ENCODE data around the gene AOAH. TPM values are rescaled to one million over a fixed set of nuclear protein-coding genes. Genes with fewer than 3 reads are reported as not detected.
A peak's percentile ranks its signal among the peaks of the same experiment; 100 is the strongest.
"Not testable (repeated sequence)": the region's sequence is repeated elsewhere in the genome, so short reads cannot be mapped to it uniquely, and the experiment has no call there.

The AOAH gene
- total RNA-seq, 1 donor from 2014 or later = 14.0 TPM

DNA sequence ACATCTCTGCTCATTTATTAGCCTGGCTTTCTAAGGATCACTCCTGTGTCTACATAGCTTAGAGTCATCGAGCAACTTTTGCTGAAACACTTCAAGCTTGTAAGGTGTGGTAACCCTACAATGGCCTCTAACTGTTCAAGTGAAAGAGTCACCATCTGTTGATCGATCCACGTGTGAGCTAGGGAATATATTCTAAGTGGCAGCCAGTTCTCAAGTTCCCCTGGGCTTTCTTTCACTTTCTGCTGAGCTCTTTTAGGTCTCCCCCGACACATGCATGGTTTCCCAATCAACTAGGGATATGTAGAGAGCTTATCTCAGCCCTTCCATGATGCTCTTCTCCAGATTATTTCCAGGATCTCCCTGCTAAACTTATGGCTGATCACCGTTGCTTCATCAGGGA, 15.5 kb downstream of the AOAH start:
- peaks cover 42% of the 10 kb centered on the region for H3K9me3 Mint-ChIP-seq
- no peak for DNase-seq (ENCODE audit: low spot score)
- H3K4me3 Mint-ChIP-seq = peak overlapping the region; percentile 15
- H3K27ac Mint-ChIP-seq = peak overlapping the region; percentile 37
- H3K4me1 Mint-ChIP-seq (ENCODE audit: low read depth) = peaks cover 60% of the 10 kb centered on the region
- H3K36me3 Mint-ChIP-seq (ENCODE audit: low read depth) = peaks cover 46% of the 10 kb centered on the region
- no peaks in the 10 kb centered on the region for H3K27me3 Mint-ChIP-seq (ENCODE audit: insufficient read depth)
- intact Hi-C loops (cut with micrococcal nuclease) = no loop called here

DNA sequence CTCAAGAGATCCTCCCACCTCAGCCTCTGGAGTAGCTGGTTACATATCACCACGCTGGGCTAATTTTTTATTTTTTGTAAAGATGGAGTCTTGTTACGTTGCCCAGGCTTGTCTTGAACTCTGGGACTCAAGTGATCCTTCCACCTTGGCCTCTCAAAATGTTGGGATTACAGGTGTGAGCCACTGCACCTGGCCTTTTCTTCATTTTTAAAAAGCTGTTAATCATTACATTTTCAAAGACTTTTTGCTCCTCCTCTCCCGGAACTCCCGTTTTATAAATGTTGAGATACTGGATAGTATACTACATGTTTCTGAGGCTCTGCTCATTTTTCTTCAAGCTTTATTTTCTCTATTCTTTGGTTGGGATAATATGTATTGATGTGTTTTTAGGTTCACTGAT, 16.4 kb downstream of the AOAH start:
- peaks cover 41% of the 10 kb centered on the region for H3K9me3 Mint-ChIP-seq

DNA sequence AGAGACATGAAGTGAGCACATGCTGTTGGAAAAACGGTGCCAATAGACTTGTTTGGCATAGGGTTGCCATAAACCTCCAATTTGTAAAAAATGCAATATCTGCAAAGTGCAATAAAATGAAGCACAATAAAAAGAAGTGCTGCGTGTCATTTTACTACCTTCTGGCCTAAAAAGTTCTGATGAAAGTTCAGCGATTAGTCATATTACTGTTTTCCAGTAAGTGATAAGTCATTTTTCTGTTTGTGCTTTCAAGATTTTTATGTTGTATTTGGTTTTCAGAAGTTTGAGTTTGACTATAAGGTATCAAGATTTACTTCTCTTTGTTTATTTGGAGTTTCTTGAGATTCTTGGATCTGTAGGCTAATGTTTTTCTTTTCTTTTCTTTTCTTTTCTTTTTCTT, 16.8 kb downstream of the AOAH start:
- Mint-ChIP-seq H3K27me3 (ENCODE audit: insufficient read depth) (no peaks in the 10 kb centered on the region), H3K4me3 (no peak overlapping the region), H3K36me3 (ENCODE audit: low read depth) (peaks cover 45% of the 10 kb centered on the region), H3K9me3 (peaks cover 41% of the 10 kb centered on the region), H3K4me1 (ENCODE audit: low read depth) (peaks cover 71% of the 10 kb centered on the region), H3K27ac (peak overlapping the region; percentile 82)
- intact Hi-C loops (cut with micrococcal nuclease) = loop anchor here (1.0 kb wide), 4 partner anchors 17 to 30 kb away; partner anchors contain the start of gene AOAH
- no peak for DNase-seq (ENCODE audit: low spot score)

More for the DNA sequence above, 16.4 kb downstream of the AOAH start:
- intact Hi-C loops (cut with micrococcal nuclease) = loop anchor here (1.0 kb wide), 4 partner anchors 16 to 31 kb away; partner anchors contain the start of gene AOAH
- Mint-ChIP-seq H3K4me3 (no peak overlapping the region), H3K27me3 (ENCODE audit: insufficient read depth) (no peaks in the 10 kb centered on the region), H3K27ac (peak overlapping the region; percentile 82), H3K36me3 (ENCODE audit: low read depth) (peaks cover 48% of the 10 kb centered on the region), H3K4me1 (ENCODE audit: low read depth) (peaks cover 66% of the 10 kb centered on the region)
- DNase-seq (ENCODE audit: low spot score) = no peak

DNA sequence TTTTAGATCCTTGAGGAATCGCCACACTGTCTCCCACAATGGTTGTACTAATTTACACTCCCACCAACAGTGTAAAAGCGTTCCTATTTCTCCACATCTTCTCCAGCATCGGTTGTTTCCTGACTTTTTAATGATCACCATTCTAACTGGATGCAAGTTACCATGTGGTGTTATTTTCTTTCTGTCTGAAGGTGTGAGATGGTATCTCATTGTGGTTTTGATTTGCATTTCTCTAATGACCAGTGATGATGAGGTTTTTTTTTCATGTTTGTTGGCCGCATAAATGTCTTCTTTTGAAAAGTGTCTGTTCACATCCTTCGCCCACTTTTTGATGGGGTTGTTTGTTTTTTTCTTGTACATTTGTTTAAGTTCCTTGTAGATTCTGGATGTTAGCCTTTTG, 20.4 kb downstream of the AOAH start:
- H3K27me3 Mint-ChIP-seq (ENCODE audit: insufficient read depth); DNase-seq (ENCODE audit: low spot score); H3K27ac Mint-ChIP-seq; intact Hi-C loops (cut with micrococcal nuclease): not testable (repeated sequence)
- Mint-ChIP-seq H3K4me1 (ENCODE audit: low read depth) (peaks cover 82% of the 10 kb centered on the region), H3K9me3 (peaks cover 38% of the 10 kb centered on the region), H3K36me3 (ENCODE audit: low read depth) (peaks cover 44% of the 10 kb centered on the region), H3K4me3 (peak overlapping the region; percentile 2)

DNA sequence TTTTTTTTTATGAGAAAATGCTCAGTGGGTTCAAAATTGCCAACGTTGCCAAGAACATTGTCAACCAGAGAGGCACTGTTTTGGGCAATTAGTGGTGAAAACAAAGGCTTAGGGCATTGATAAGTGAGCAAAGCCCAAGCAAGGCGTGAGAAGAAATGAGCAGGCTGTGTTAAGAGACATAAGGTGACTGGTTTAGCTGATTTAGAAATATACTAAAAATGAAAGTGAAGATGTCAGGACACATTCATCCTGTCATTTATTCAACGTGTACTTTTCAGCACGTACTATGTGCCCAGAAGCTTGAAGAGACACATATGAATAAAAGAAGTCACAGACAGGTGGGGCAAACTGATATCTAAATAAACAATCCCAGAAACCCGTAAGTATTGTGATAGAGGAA, 31.8 kb downstream of the AOAH start:
- Mint-ChIP-seq H3K4me3 (peak overlapping the region; percentile 81), H3K4me1 (ENCODE audit: low read depth) (peaks cover 39% of the 10 kb centered on the region)

DNA sequence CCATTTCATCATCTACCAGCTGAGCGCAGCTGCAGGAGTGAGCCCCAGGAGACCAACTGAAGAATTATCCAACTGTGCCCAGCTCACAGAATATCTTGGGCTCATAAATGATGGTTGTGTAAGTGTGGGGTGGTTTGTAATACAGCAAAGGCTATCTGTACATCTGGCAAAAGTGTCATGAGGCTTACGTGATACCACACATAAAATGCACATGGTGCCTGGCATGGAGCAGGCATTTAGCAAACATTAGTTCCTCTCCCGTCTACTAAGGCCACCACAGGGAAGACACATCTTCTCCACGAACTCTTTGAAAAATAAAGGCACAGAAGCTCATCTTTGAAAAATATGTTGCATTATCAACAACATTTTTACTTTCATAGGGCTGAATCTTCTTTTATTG, 32.3 kb downstream of the AOAH start:
- intact Hi-C loops (cut with micrococcal nuclease) = loop anchor here (1.0 kb wide), 1 partner anchor 8 kb away; no protein-coding TSS in a partner anchor
- peak overlapping the region; percentile 92 for H3K27ac Mint-ChIP-seq
- H3K36me3 Mint-ChIP-seq (ENCODE audit: low read depth) = peaks cover 13% of the 10 kb centered on the region
- peak overlapping the region; percentile 81 for H3K4me3 Mint-ChIP-seq
- no peaks in the 10 kb centered on the region for H3K9me3 Mint-ChIP-seq
- peaks cover 44% of the 10 kb centered on the region for H3K4me1 Mint-ChIP-seq (ENCODE audit: low read depth)
- DNase-seq (ENCODE audit: low spot score) = no peak
- H3K27me3 Mint-ChIP-seq (ENCODE audit: insufficient read depth) = peaks cover 2% of the 10 kb centered on the region

More for the DNA sequence above, 31.8 kb downstream of the AOAH start:
- Mint-ChIP-seq H3K36me3 (ENCODE audit: low read depth) (peaks cover 13% of the 10 kb centered on the region), H3K9me3 (no peaks in the 10 kb centered on the region), H3K27me3 (ENCODE audit: insufficient read depth) (peaks cover 2% of the 10 kb centered on the region), H3K27ac (peak overlapping the region; percentile 92)
- intact Hi-C loops (cut with micrococcal nuclease) = no loop called here
- no peak for DNase-seq (ENCODE audit: low spot score)

DNA sequence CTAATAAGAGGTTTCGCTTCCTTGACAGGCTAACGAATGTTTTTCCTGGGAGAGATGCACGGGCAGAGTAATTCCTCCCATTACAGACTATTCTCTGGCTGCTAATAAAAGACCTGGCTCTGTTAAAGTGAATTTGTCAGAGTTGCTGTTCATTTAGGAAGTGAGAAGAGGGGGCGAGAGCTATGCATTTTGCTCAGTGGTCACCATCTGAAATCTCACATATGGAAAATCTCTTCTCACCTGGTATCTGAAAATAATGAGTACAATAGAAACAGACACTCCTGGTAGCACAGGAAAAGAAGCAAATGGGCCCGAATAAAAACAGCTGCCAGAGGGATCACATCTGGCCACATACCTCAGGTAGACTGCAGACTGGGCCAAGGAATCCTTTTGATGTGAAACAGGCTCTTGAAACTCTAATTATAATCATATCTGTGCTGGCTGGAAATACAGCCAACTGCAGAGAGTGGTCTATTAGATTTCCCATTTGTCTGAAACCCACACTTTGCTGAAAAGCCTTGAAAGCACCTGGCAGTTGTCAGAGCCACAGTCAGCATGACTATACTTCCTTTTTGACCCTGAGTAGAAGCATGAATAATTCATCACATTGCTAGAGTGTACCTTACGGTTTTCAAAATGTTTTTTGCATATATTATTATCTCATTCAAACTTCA, 33.6 kb downstream of the AOAH start:
- Mint-ChIP-seq H3K27ac (peak overlapping the region; percentile 82), H3K4me3 (no peak overlapping the region)

DNA sequence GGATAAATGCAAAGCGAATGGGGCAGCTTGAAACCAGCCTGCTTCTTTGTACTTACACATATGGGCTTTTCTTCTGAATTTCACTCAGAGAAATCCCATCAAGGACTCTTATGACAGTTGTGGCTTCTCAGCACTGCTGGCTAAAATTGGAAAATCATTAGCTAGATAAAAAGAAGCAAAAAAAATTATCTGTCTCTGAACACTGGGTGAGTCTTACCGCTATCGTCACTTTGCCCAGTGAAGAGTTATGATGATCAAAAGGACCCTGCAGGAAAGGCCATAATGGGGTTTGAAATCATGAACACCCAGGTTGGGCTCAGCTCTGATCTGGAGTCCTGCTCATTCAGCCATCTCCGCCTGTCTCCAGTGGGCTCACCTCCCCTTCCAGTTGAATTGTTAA, 34.3 kb downstream of the AOAH start:
- Mint-ChIP-seq H3K27me3 (ENCODE audit: insufficient read depth) (peaks cover 2% of the 10 kb centered on the region), H3K36me3 (ENCODE audit: low read depth) (peaks cover 15% of the 10 kb centered on the region), H3K4me1 (ENCODE audit: low read depth) (peaks cover 63% of the 10 kb centered on the region), H3K27ac (peak overlapping the region; percentile 11), H3K9me3 (no peaks in the 10 kb centered on the region), H3K4me3 (no peak overlapping the region)
- DNase-seq (ENCODE audit: low spot score) = no peak
- intact Hi-C loops (cut with micrococcal nuclease) = loop anchor here (1.0 kb wide), 1 partner anchor 17 kb away; no protein-coding TSS in a partner anchor

More for the DNA sequence above, 33.6 kb downstream of the AOAH start:
- DNase-seq (ENCODE audit: low spot score) = no peak
- no peaks in the 10 kb centered on the region for H3K9me3 Mint-ChIP-seq
- H3K4me1 Mint-ChIP-seq (ENCODE audit: low read depth) = peaks cover 57% of the 10 kb centered on the region
- intact Hi-C loops (cut with micrococcal nuclease) = loop anchor here (1.0 kb wide), 2 partner anchors 10 to 17 kb away; no protein-coding TSS in a partner anchor
- peaks cover 15% of the 10 kb centered on the region for H3K36me3 Mint-ChIP-seq (ENCODE audit: low read depth)
- peaks cover 2% of the 10 kb centered on the region for H3K27me3 Mint-ChIP-seq (ENCODE audit: insufficient read depth)

DNA sequence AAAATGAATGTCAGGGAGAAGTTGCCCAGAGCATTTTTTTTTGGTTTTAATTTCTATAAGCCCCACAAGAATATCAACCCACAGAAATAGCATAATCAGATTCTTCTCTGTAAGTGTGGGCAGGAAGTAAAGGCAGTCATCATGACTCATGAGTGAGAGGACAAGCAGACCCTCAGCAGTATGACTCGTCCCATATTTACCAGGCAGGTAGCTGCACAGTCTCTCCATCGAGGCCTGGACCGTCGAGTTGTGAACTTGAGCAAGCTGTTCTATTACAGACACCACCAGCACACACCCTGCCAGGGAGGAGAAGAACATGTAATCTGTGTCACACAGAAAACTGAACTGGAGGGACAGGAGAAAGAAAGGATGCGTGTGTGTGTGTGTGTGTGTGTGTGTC, 37.8 kb downstream of the AOAH start:
- no peaks in the 10 kb centered on the region for H3K9me3 Mint-ChIP-seq
- DNase-seq (ENCODE audit: low spot score) = no peak
- no peaks in the 10 kb centered on the region for H3K27me3 Mint-ChIP-seq (ENCODE audit: insufficient read depth)
- peaks cover 78% of the 10 kb centered on the region for H3K4me1 Mint-ChIP-seq (ENCODE audit: low read depth)
- H3K4me3 Mint-ChIP-seq = peak overlapping the region; percentile 69
- H3K36me3 Mint-ChIP-seq (ENCODE audit: low read depth) = peaks cover 9% of the 10 kb centered on the region
- peak overlapping the region; percentile 91 for H3K27ac Mint-ChIP-seq
- intact Hi-C loops (cut with micrococcal nuclease) = loop anchor here (1.0 to 10.0 kb wide), 2 partner anchors 8 to 882 kb away; partner anchors contain the start of gene SEPTIN7

DNA sequence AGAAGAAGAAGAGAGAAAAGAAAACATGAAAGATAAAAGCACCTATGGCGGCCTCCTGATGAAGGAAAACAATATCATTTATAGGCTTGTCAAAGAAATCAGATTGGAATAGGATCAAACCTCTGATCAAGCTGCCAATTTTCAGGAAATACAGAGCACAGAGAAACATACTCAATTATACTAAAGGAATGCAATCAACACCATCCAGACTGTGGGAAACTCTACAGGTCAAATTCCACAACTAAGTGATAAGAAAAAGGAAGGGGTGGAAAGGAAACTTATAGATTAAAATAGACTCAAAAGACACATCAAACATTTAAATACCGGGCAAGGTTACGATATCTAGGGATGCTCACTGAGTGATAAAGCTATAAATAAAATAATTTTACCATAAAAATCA, 39.3 kb downstream of the AOAH start:
- intact Hi-C loops (cut with micrococcal nuclease) = loop anchor here (1.0 to 10.0 kb wide), 5 partner anchors 8 to 880 kb away; partner anchors contain the start of genes AOAH and SEPTIN7
- Mint-ChIP-seq H3K4me1 (ENCODE audit: low read depth) (peaks cover 66% of the 10 kb centered on the region), H3K4me3 (no peak overlapping the region), H3K27ac (peak overlapping the region; percentile 19), H3K9me3 (no peaks in the 10 kb centered on the region), H3K27me3 (ENCODE audit: insufficient read depth) (no peaks in the 10 kb centered on the region), H3K36me3 (ENCODE audit: low read depth) (peaks cover 6% of the 10 kb centered on the region)
- DNase-seq (ENCODE audit: low spot score) = no peak

DNA sequence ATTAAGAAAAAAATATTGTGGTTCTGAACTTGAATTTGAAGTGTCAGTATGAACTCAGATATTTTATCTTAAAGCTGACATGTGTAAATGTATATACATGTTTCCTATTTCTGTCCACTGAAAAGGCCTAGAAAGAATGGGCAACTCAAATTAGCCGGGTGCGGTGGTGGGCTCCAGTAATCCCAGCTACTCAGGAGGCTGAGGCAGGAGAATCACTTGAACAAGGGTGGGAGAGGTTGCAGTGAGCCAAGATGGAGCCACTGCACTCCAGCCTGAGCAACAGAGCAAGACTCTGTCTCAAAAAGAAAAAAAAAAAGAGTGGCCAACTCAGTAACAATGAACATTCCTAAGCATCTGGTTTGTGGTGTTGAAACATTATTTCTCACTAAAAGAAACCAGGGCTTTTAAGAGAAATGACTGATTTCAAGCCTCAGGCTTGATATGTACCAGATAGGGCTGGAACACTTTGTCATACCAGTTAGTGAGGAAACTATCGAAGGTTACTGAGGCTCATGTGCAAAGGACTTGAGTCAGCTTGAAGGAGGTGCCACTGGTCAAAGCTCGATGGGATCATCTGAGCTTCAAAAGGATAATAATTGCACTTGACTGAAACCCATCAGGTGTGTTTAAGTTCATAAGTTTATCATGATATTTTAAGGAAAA, 40.5 kb downstream of the AOAH start:
- no peak overlapping the region for H3K4me3 Mint-ChIP-seq
- H3K27ac Mint-ChIP-seq = peak overlapping the region; percentile 73
- no peaks in the 10 kb centered on the region for H3K27me3 Mint-ChIP-seq (ENCODE audit: insufficient read depth)
- H3K4me1 Mint-ChIP-seq (ENCODE audit: low read depth) = peaks cover 60% of the 10 kb centered on the region
- no peak for DNase-seq (ENCODE audit: low spot score)
- intact Hi-C loops (cut with micrococcal nuclease) = loop anchor here (1.0 to 10.0 kb wide), 5 partner anchors 9 to 879 kb away; partner anchors contain the start of genes AOAH and SEPTIN7
- no peaks in the 10 kb centered on the region for H3K9me3 Mint-ChIP-seq
- peaks cover 6% of the 10 kb centered on the region for H3K36me3 Mint-ChIP-seq (ENCODE audit: low read depth)

DNA sequence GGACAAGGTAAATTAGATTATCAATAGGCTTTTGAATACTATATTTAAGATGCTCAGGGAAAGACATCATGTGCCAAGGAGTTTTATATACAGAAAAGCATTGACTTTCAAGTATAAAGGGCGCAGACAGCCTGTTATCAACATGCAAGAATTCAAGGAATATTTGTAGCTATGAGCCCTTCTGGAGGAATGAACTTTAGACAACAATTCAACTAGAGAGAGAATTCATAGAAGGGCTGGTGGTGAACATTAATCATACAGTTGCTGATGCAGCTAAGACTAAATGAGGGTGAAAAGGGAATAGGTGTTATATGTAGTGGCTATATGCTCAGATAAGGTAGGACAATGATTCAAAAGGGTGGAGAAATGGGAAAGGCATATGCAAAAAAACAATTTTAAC, 41.2 kb downstream of the AOAH start:
- Mint-ChIP-seq H3K9me3 (no peaks in the 10 kb centered on the region), H3K27me3 (ENCODE audit: insufficient read depth) (no peaks in the 10 kb centered on the region), H3K36me3 (ENCODE audit: low read depth) (peaks cover 8% of the 10 kb centered on the region), H3K4me3 (no peak overlapping the region), H3K27ac (peak overlapping the region; percentile 21), H3K4me1 (ENCODE audit: low read depth) (peaks cover 67% of the 10 kb centered on the region)
- intact Hi-C loops (cut with micrococcal nuclease) = loop anchor here (10.0 kb wide), 1 partner anchor 878 kb away; the partner anchor contains the start of gene SEPTIN7
- no peak for DNase-seq (ENCODE audit: low spot score)

DNA sequence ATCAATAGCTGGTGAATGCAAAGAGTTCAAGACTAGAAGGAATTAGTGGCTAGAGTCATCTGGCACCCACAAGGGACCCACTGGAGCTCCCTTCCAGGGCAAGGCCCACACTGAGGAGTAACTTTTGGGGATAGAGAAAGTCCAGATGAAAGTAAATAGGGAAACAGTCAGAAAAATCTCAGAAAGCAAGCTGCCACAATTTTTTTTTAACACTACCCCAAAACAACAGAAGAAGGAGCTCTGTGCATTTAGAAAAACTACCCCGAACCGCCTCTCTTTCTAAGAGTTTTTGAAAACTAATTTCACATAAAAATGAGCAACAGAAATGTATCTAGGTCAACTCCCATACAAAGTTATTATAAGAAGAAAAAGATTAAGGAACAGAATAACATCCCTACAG, 42.2 kb downstream of the AOAH start:
- H3K4me1 Mint-ChIP-seq (ENCODE audit: low read depth) = peaks cover 74% of the 10 kb centered on the region
- intact Hi-C loops (cut with micrococcal nuclease) = loop anchor here (10.0 kb wide), 1 partner anchor 877 kb away; the partner anchor contains the start of gene SEPTIN7
- no peaks in the 10 kb centered on the region for H3K9me3 Mint-ChIP-seq
- H3K4me3 Mint-ChIP-seq = no peak overlapping the region
- DNase-seq (ENCODE audit: low spot score) = no peak
- no peaks in the 10 kb centered on the region for H3K27me3 Mint-ChIP-seq (ENCODE audit: insufficient read depth)
- peaks cover 8% of the 10 kb centered on the region for H3K36me3 Mint-ChIP-seq (ENCODE audit: low read depth)
- H3K27ac Mint-ChIP-seq = no peak overlapping the region
